ENCODE results near the gene CCDC77. TPM values are rescaled to one million over a fixed set of nuclear protein-coding genes. Genes with fewer than 3 reads are reported as not detected.

CCDC77 gene
- total RNA-seq, 1 donor from 2014 or later = 7.4 TPM

DNA sequence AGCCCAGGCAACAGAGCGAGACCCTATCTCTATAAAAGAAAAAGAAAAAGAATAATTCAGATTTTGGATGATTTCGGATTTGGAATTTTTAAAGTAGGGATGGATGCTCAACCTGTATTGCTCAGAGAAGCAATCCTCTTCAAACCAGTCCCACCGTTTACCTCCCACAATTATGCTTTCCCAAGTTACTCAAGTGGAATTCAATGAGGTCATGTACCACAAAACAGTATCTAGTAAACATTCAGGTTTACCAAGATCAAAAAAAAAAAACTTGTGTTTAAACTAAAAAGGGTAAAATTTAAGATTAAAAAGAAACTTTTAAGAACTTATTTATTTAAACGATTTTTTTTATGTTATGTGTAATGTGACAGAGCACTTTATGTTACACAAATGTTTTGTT is 14.8 kb upstream of the CCDC77 start:
- TF ChIP-seq CTCF (IDR thresholded peaks at IDR 0.05) = no peak
- intact Hi-C loops (cut with DNase I) = no loop called here
- H3K4me3 ChIP-seq = peak overlapping the region; percentile 92

GRCh38 chr12:388012-388411 is 13.4 kb upstream of the CCDC77 start:
- no peak for ATAC-seq
- peak overlapping the region; percentile 95 for H3K27ac ChIP-seq

More for the DNA sequence above, 14.8 kb upstream of the CCDC77 start:
- Histone ChIP-seq H3K4me1 (peaks cover 44% of the 10 kb centered on the region), H3K36me3 (peaks cover 41% of the 10 kb centered on the region), H3K9me3 (no peaks in the 10 kb centered on the region), H3K27ac (no peak overlapping the region), H3K27me3 (ENCODE audit: low read depth) (no peaks in the 10 kb centered on the region)
- ATAC-seq (no peak), DNase-seq (no peak)

DNA sequence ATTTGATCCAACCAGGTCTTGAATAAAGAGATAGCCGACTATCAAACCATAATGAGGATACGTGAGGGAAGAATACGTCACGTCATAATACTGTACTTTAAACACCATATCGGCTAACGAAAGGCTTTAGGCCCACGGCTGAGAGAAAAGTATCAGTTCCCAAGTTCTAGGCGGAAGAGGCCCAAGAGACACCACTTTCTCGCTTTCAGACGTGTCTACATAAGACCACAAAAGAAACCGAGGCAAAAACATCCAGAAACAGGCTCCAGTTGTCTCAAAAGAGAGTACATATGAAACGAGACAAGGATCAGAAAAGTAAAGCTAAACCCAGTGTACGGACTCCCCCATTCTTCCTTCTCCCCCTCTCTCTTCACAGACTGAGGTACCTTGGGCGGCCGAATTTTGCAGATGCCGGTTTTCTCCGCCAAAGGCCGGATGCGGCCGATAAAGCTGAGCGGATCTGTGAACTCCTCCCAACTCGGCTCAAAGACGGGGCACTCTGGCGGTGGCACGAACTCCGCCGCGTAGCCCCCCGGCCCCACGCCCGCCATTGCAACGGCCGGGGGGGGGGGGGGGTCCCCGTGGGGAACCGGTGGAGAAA is 12.8 kb upstream of the CCDC77 start:
- no peak for TF ChIP-seq CTCF (IDR thresholded peaks at IDR 0.05)
- ATAC-seq = peak; percentile 49 to 51
- DNase-seq = peak; percentile 55

More at GRCh38 chr12:388012-388411, 13.4 kb upstream of the CCDC77 start:
- H3K4me1 ChIP-seq = peaks cover 44% of the 10 kb centered on the region
- H3K27me3 ChIP-seq (ENCODE audit: low read depth) = no peaks in the 10 kb centered on the region
- H3K4me3 ChIP-seq = peak overlapping the region; percentile 92
- TF ChIP-seq CTCF (IDR thresholded peaks at IDR 0.05) = no peak
- H3K36me3 ChIP-seq = peaks cover 27% of the 10 kb centered on the region
- no peaks in the 10 kb centered on the region for H3K9me3 ChIP-seq
- DNase-seq = no peak
- intact Hi-C loops (cut with DNase I) = no loop called here

GRCh38 chr12:389142-390096 is 12.0 kb upstream of the CCDC77 start, which contains the start of gene KDM5A:
Gene KDM5A, minus strand, starts transcription at chr12:389320. Its CDS starts 229 bp downstream, at chr12:389091.
- H3K4me3 ChIP-seq = peak within 1 kb of the TSS; percentile 92
- peak within 1 kb of the TSS; percentile 95 for H3K27ac ChIP-seq
- intact Hi-C loops (cut with DNase I) = no loop called here
- no peaks in the 10 kb centered on the region for H3K27me3 ChIP-seq (ENCODE audit: low read depth)
- TF ChIP-seq CTCF (IDR thresholded peaks at IDR 0.05) = no peak
- peaks cover 13% of the 10 kb centered on the region for H3K36me3 ChIP-seq
- peak; percentile 99 to 100 for ATAC-seq
- H3K9me3 ChIP-seq = no peaks in the 10 kb centered on the region
- H3K4me1 ChIP-seq = peaks cover 41% of the 10 kb centered on the region
- DNase-seq = peak; percentile 92

More for the DNA sequence above, 12.8 kb upstream of the CCDC77 start:
- Histone ChIP-seq H3K4me1 (peaks cover 44% of the 10 kb centered on the region), H3K9me3 (no peaks in the 10 kb centered on the region), H3K27ac (peak overlapping the region; percentile 95), H3K4me3 (peak overlapping the region; percentile 92), H3K27me3 (ENCODE audit: low read depth) (no peaks in the 10 kb centered on the region), H3K36me3 (peaks cover 21% of the 10 kb centered on the region)
- intact Hi-C loops (cut with DNase I) = no loop called here

DNA sequence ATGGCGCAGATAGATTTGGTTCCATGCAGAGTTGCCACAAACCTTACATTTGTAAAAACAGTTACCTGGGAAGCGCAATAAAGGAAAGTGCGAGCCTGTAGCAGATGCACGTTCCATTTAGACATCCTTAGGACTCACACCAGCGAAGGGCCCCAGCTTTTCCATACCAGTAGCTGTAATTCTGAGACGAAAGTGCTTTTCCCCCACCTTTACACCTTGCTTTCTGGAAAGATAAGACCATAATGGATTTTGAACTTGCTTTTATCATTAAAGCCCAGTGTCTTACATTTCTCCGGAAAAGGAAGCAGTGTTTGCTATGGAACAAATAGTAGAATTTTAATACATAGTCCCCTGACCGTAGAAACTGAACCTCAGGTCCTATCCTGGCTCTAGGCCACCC is 616 bp upstream of the CCDC77 start:
- H3K36me3 ChIP-seq = no peaks in the 10 kb centered on the region
- peak overlapping the region; percentile 73 for H3K4me3 ChIP-seq
- H3K27ac ChIP-seq = peak overlapping the region; percentile 61
- intact Hi-C loops (cut with DNase I) = no loop called here
- DNase-seq = no peak
- H3K4me1 ChIP-seq = peaks cover 13% of the 10 kb centered on the region
- no peaks in the 10 kb centered on the region for H3K27me3 ChIP-seq (ENCODE audit: low read depth)
- no peaks in the 10 kb centered on the region for H3K9me3 ChIP-seq
- TF ChIP-seq CTCF (IDR thresholded peaks at IDR 0.05) = no peak
- ATAC-seq = no peak

Data from lower lobe of right lung (tissue), 2 donors.